PFSK-1 (cell line): ENCODE results near the gene CEP128.

ENCODE experiments used
- POLR2AphosphoS5 ChIP-seq: IDR thresholded peaks from 2 replicates; pipeline ENCODE4 v1.6.1; 2012; ENCODE audit warnings: low read depth, mild to moderate bottlenecking, control low read depth, low read length, moderate library complexity
- REST ChIP-seq, 2 experiments: IDR thresholded peaks; 2 replicates each; pipeline versions ENCODE4 v1.6.1 to v1.8.0; 2011 to 2012; ENCODE audit warnings: low read depth in 2 of 2, low read length in 2 of 2, control low read depth in 1 of 2, inconsistent platforms in 1 of 2, mild to moderate bottlenecking in 1 of 2, moderate library complexity in 1 of 2; ENCODE audit not compliant: insufficient read depth in 1 of 2
- TAF1 ChIP-seq: IDR thresholded peaks from 2 replicates; pipeline ENCODE4 v1.6.1; 2012; ENCODE audit warnings: low read length, control low read depth, borderline replicate concordance; ENCODE audit not compliant: insufficient read depth

GRCh38 chr14:80645667-80646413 is 295.7 kb downstream of the CEP128 start:
- TF ChIP-seq REST (IDR thresholded peaks at IDR 0.05; ENCODE audit: insufficient read depth in 1 of 2, low read depth in 2 of 2, low read length in 2 of 2) (no peak), POLR2AphosphoS5 (no peak), TAF1 (no peak)
